Panc1 (cell line): Measurements from ENCODE around the gene MOB3A.

Experiments used
- CTCF ChIP-seq: fragments of 450-650 bp; IDR thresholded peaks from 2 replicates; pipeline ENCODE4 v1.5.1; 2017; ENCODE audit warnings: mild to moderate bottlenecking
- POLR2AphosphoS5 ChIP-seq: IDR thresholded peaks from 2 replicates; pipeline ENCODE4 v1.6.1; 2012; ENCODE audit warnings: mild to moderate bottlenecking, low read depth, low read length, moderate library complexity
- SIN3A ChIP-seq: IDR thresholded peaks from 2 replicates; pipeline ENCODE4 v1.6.1; 2012; ENCODE audit warnings: low read depth, mild to moderate bottlenecking, low read length, moderate library complexity, borderline replicate concordance; ENCODE audit not compliant: insufficient read depth
- TCF7L2 ChIP-seq: IDR thresholded peaks from 2 replicates; pipeline ENCODE4 v1.6.1; 2011; ENCODE audit warnings: mild to moderate bottlenecking, low read depth, low read length, inconsistent platforms

- TF ChIP-seq CTCF (no peak), TCF7L2 (no peak), SIN3A (no peak), POLR2AphosphoS5 (no peak)
Measured at GRCh38 chr19:2079076-2079864, 16.9 kb downstream of the MOB3A start.
